ENCODE data around the gene FAM98C.
"Not testable (repeated sequence)": the region's sequence is repeated elsewhere in the genome, so short reads cannot be mapped to it uniquely, and the experiment has no call there.

Gene FAM98C

DNA sequence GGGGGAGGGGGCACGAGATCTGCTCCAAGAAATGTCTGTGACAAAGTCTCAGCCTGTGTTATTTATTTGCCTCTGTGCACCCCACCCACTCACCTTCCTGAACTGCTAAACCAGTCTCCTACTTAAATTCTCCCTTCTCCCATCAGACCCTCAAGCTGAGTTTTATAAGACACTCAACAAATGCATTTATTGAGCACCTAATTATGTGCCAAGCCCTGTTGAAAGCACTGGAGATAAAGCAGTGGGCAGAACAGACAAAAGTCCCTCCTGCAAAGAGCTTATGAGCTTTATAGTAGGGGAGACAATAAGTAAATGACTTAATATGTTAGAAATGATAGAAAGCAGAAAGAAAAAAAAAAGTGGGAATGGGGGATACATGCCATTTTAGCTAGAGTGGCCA is 3.4 kb upstream of the FAM98C start:
- no peak for DNase-seq

DNA sequence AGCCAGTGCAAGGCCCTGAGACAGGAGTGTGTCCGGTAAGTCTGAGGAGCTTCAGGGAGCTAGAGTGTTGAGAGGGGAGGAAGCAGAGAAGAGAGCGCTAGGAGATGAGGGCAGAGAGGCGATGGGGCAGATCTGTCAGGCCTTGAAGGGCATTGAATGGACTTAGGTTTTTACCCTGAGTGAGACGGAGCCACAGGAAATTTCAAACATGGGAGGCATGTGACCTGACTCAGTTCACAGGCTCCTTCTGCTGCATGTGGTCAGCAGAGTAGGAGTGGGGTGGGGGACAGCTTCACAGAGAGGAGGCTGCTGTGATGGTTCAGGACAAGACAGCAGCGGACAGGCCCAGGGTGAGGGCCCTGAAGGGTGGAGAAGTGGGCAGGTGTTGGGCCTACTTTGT is 2.5 kb upstream of the FAM98C start:
- DNase-seq, result no peak

DNA sequence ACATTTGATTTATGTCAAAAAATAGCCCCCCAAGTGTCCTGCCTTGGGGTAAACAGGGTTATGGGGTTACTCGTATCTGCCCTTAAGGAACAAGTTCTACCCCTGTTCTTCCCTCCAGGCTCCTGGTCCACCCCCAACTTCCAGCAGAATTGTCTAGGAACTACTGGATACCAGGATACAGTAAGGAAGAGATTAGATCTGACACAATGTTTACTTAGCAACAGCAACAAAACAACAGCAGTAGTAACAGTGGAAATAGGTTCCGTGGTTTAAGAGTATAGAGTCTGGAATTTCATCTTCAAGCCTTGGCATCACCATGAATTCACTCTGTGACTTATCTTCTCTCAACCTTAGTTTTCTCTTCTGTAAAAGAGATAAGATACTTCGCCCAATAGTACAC is 1.7 kb upstream of the FAM98C start:
- no peak for DNase-seq

DNA sequence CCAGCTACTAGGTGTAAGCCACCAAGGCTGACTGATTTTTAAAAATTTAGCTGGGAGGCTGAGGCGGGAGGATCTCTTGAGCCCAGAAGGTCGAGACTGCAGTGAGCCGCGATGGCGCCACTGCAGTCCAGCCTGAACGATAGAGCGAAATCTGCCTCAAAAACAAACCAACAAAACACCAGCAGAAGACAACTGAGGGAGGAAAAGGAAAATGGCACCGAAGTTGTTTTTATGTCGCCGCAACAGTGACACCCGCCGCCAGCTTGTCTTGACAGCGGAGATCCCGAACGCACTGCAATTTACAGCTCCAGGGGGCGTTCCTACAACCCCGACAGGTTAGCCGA is 298 bp upstream of the FAM98C start:
- no peak for DNase-seq

DNA sequence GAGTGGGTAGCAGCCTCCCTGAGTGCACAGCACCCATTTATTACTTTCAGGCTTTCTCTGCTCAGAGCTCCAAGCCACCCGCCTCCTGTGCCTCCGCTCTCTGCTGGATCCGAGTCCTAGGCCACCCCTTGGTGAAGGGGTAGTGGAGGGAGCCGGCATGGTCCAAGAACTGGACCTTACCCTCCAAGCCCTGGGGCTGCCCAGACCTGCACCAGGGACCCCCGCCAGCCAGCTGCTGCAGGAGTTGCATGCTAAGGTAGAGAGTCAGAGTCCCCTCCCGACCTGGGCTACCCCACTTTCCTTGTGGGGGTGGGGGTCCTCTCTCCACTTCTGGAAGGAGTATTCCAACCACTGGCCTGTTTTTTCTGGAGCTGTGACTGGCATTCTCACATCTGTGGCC is 2.0 kb downstream of the FAM98C start:
- no peak for DNase-seq

DNA sequence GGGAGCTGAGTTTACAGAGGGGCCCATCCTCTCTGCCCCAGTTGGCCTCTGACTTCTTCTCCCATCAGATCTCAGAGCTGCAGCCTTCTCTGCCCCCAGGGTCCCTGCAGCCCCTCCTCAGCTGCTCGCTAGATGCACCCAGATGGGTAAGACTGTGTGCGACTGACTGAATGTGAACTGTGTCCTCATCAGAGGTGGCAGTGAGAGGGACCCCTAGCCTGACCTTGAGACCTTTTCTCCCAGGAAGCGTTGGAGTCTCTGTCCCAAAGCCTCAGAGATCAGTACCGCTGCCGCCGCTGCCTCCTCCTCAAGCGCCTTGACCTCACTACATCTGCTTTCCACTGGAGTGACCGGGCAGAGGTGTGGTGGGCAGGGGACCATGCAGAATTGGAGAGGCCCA is 2.4 kb downstream of the FAM98C start:
- no peak for DNase-seq

DNA sequence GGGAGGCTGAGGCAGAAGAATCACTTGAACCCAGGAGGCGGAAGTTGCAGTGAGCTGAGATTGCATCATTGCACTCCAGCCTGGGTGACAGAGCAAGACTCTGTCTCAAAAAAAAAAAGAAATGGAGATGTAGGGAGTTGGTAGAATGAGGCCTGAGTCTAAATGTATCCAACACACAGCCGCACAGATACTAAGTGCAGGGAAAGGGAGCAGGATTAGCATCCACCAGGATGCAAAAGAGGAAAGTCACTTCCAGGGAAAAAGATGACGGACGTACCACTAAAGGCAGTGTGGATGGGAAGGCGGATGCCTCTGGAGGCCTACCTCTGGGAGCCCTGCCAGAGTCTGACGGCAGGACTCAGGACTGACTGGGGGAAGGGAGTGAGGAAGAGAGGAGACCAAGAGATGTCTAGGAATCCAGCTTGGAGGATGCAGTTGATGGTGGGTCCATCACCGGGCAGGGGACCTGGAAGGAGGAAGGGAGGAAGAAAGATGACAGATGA is 6.8 kb downstream of the FAM98C start:
- DNase-seq, result no peak

DNA sequence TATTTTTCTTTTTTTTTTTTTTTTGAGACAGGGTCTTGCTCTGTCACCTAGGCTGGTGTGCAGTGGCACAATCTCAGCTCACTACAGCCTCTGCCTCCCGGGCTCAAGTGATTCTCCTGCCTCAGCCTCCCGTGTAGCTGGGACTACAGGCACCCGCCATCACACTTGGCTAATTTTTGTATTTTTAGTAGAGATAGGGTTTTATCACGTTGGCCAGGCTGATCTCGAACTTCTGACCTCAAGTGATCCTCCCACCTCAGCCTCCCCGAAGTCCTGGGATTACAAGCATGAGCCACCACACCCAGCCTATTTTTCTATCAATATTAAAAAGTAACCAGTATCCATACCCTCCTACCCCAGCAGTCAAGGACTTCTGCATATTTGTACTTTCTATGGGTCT is 7.5 kb downstream of the FAM98C start:
- not testable (repeated sequence) for DNase-seq

DNA sequence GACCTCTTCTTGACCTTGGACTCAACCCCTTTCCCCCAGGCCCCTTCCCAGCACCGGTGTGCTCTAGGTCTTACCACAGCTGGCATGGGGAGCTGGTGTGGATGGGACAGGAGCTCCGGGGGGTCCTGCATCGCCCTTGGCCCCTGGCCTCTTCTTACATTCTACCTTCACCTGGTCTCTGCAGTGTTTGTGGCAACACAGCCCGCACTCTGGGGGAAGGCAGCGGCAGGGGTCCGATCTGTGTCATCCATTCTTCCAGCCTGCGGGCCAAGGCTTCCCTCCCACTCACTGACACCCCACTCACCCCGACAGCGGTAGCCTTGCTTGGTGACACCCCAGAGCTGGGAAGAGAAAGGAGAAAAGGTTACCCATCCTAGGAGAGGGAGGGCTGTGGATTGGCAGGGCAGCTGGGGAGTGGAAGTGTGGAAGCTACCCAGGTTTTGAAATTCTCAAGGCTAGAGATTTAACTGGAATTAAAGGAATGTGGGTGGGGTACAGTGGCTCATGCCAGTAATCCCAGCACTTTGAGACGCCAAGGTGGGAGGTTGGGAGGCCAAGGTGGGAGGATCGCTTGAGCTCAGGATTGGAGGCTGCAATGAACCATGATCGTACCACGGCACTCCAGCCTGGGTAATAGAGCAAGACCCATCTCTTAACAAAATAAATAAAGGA is 8.3 kb downstream of the FAM98C start:
- no peak for DNase-seq

DNA sequence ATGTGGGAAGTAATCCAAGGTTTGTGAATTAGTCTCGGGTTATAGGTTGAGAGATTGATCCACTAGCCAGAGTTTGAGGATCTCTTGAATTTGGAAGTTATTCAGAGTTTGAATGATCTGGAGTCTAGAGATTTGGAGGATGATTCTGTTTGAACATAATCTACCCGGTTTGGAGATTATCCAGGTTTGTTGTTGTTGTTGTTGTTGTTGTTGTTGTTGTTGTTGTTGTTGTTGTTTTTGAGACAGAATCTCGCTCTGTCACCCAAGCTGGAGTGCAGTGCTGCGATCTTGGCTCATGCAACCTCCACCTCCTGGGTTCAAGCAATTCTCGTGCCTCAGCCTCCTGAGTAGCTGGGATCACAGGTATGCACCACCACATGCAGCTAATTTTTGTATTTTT is 9.0 kb downstream of the FAM98C start:
- not testable (repeated sequence) for DNase-seq

DNA sequence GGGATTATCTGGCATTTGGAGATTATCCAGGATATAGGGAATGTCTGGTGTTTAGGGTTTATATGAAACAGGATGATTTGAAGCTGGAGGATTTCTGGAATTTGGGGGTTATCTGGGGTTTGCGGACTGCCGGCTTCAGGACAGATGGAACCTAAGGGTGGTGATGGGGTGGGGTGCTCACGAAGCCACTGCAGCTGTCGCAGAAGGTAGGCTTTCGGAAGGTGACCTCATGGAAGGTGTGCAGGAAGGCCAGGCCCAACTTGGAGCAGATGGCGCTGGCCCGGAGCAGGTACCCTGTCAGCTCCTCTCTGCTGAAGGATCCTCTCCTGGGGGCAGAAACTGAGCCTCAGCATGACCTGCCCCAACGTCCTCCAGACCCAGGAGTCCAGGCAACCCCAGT is 9.6 kb downstream of the FAM98C start:
- DNase-seq, result no peak

DNA sequence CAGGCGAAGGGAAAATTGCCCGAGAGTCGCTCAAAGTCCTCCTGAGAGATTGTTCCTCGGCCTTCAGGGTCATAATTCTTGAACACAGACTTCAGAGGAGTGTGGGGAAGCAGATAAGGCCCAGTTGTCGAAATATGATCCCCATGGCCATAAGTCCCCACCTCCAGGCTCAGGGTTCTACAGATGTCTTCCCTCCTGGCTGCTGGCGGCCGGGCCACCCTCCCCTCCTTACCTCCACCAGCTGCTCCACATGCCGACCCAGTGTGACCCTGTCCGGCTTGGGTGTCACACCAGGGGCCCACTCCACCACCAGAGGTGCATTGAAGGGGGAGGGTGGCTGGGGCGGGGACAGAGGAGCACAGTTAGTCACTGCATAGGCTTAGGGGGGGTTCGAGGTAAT is 10.1 kb downstream of the FAM98C start:
- no peak for DNase-seq

DNA sequence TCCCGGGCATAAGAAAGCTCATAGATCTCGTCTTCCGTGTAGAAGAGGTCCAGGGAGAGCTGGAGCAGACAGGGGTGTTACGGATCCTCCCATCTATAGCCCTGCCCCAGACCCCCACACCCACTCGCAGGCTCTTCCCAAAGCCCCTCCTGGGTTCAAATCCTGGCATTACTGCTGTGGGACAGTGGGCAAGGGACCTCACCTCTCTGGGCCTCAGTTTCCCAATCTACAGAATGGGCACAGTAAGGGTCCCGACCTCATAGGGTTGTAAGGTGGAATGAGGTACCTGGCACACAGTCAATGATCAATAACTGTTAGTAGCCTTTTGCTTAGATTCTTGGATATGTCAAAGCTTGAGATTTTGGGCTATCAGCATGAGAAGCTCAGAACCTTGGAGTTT is 10.5 kb downstream of the FAM98C start:
- no peak for DNase-seq

DNA sequence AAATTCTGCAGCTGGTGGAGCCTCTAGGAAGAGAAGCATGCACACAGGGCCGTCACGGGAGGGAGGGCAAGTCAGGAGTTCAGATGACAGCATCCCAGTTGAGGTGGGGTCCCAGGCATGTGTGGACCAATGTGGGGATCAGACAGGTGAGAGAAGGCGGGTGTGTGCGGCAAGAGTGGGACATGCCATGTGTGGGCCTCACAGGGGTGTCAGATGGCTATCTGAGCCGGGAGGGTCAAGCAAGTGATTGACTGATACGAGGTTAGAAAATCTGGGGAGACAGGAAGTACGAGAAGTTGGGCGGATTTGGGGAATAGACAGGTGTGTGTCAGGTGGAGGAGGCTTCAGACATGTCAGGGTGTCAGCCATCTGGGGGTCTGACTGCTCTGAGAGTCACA is 14.3 kb downstream of the FAM98C start:
- no peak for DNase-seq

DNA sequence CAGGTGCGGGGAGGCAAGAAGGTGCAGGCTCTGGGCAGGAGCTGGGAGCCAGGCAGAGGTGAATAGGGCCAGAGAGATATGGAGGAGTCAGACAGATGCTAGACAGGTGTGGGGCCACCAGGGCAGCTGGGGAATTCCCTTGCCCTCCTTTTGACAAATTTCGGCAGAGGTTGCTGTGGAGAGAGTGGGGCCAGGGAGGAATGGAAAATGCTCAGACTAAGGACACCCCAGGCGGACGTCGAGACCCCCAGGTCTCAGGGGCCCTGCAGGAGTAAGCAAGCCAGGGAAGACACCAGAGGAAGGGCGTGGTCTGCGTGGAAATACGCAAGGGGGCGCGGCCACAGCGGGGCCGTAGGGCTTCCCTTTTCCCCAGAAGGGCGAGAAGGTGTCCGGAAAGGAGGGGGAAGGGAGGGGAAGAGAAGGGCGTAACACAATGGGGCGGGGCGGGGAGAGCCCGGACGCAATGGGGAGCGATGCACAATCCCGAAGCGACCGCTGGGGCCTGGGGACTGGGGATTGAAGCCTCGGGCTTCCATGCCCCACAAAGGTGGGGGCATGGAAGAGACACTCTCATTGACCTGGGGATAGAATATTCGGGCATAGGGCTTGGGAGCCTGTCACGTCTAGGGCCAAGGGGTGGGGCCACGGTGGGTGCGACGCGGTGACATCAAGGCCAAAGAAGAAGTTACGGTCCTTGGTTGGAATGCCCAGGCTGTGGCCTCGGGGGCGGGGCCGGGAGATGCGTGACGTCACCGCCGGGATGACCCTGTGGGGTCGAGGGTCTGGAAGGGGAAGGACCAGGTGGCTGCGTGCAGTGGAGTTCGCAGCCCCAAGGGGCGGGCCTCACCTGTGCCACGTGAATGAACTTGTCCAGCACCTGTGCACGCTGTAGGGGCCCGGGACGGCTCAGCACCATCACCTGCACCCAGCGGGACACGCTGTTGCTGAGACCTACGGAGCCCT is 14.9 kb downstream of the FAM98C start:
- DNase-seq, result peak; percentile 59

DNA sequence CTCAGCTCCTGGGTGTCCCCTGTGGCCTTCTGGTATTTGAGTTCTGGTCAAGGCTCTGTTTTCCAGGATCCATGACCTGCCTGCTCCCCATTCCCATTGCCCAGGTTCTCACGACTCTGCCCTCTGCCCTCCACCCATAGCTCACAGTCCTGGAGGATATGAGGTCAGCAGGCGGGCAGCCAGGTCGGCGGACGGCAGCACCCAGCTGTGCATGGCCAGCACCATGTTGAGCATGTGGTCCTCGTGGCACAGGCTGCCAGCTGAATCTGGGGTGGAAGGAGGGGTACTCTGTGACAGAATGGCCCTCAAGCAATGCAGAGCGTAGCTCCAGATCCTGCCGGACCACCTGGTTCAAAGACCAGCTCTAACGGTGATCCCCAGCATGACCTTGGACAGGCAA is 18.0 kb downstream of the FAM98C start:
- DNase-seq, result no peak

DNA sequence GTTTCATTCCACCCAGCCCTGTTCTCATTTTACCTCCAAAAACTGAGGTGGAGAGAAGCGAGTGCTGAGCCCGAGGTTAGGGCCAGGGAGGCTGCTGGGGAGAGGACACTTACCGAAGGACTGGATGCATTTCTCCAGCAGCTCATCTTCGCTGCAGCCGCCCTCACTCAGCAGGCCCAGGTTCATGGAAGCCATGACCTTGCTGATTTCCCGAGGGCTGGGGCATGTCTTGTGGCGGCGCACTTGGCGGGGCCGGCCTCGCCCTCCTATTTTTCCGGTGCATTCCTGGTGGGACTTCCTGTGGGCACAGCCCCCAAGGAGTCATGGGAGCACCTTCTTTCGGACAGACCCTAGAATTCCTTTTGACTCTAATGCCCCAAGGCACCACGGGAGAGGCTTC is 19.0 kb downstream of the FAM98C start:
- no peak for DNase-seq

DNA sequence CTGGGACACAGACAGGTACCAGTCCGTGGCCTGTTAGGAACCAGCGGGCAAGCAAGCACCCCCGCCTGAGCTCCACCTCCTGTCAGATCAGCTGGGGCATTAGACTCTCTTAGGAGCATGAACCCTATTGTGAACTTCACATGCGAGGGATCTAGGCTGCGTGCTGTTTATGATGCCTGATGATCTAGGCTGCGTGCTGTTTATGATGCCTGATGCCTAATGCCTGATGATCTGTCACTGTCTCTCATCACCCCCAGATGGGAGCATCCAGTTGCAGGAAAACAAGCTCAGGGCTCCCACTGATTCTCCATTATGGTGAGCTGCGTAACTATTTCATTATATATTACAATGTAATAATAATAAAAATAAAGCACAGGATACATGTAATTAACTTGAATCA is 19.5 kb downstream of the FAM98C start:
- DNase-seq, result no peak

DNA sequence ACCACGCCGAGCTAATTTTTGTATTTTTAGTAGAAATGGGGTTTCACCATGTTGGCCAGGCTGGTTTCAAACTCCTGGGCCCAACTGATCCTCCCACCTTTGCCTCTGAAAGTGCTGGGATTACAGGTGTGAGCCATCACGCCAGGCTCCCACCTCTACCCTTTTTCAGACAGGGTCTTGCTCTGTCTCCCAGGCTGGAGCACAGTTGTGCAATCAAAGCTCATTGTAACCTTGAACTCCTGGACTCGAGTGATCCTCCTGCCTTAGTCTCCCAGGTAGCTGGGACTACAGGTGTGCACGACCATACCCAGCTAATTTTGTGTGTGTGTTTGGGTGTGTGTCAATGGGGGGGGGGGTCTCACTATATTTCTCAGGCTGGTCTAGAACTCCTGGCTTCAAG is 21.4 kb downstream of the FAM98C start:
- no peak for DNase-seq

DNA sequence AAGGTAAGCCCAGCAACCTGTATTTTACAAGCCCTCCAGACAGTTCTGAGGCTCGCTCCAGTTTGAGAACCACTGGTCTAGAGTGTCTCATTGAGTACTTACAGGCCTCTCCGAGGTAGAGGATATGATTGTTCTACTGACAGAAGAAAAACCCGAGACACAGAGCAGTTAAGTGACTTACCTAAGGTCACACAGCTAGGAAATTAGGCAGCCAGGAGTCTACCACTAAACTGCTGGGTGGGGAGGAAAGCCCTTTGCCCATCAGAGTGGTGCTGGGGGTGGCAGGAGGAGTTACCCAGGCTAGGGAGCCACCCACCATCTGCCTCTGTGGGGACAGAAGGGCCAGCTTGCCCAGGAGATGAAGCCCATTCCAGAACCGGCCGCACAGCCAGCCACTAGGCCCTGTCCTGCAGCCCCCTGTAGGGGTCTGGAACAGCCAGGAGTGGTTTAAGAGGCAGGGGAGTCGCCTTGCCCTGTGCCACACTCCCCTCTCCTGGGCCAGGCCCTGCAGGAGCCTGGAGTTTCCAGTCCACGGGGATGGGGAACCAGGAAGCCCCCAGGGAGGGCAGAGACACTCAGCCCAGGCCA is 22.4 kb downstream of the FAM98C start:
- no peak for DNase-seq

DNA sequence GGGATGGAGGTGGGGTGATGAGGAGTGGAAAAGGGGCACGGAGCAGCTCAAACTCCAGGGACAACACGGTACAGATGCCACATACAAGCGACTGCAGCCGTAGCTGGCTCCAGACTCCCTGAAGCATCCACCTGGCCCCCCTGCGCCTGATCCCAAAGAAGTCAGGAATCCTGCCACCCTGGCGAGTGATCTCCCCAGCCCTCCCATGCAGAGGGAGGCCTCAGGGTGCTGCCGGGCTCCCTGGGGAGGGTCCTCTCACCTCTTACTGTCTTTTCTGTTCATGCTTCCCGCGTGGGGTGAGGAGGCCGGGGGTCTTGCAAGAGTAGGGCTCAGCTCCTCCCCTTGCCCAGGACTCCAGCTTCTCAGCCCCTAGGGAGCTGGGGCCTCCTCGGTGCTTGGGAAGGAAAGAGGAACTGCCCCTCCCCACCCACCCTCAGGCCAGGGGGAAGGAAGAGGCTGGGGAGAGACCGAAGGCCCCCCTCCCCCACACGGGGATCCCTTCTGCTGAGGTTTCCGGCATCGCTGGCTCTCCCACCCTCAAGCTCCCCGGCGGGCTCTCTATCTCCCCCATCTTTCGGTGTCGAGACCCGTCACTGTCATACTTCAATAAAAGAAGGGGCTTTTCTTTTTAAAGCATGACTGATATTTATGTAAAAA is 23.0 kb downstream of the FAM98C start, which contains the start of gene RASGRP4:
Gene RASGRP4 (minus strand): TSS at position 410 of the 657 bp plus-strand sequence. CDS start 128 bp downstream, at position 282.
- DNase-seq, result peak; percentile 64

DNA sequence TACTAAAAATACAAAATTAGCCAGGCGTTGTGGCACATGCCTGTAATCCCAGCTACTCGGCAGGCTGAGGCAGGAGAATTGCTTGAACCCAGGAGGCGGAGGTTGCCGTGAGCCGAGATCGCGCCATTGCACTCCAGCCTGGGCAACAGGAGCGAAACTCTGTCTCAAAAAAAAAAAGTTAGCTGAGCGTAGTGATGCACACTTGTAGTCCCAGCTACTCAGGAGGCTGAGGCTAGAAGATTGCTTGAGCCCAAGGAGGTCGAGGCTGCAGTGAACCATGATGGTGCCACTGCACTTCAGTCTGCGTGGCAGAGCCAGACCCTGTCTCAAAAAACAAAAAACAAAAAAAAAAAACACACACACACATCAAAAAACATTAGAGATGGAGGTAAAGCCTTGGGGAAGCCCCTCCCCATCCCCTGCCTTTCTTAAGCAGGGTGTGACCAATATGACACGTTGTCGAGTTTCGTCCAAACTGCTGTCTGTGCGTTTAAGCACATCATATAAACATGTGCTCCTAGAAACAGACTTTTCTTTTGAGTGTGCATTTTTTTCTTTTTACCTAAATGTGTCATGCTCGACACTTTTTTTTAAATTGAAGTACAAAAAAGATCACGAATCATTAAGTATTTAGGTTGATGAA is 24.3 kb downstream of the FAM98C start:
- DNase-seq, result peak; percentile 56
